GM19099 (cell line): ENCODE data around the gene LARP7.

Source experiments
- POLR2A ChIP-seq: IDR thresholded peaks from 3 replicates; pipeline ENCODE4 v1.6.1; 2011; ENCODE audit warnings: low read depth; ENCODE audit not compliant: insufficient read length; ENCODE audit errors: extremely low read depth

The LARP7 gene

DNA sequence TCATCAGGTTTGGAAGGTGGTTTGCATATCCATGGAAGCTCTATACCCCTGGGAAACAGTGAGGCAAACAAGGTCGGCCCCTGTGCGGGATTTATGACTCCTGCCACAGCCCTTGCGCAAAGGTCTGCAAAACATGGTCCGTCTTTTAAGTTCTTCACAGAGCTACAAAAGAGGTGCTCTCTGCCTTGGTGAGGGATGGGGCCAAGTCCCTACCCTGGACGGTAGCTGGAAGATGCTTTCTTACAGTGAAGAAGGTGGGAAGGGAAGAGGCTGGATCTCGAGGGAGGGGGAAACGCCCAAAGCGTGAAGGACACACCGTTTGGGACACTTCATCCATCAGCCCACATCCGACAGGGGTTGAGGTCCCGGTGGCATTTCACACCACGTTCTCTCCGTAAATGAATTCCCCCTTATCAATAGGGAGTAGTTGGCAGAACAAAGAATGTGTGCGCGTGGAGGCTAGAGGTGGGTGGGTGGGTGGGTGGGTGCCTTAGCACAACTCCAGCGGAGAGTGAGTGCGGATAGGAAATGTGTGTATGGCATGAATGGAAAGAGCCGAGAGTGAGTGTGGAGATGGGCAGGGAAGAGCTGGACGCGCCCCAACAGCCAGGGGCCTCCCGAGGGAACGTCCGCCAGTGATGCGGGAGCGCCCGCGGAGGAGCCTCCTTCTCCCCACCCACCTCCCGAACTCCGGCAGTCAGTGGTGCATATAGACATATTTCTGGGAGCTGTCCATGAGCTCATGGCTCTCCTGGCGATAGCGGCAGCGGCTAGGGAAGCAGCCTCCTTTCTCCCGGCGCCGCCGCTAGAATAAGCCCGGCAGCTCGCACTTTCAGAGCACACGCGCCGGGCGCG, 68.3 kb downstream of the LARP7 start:
- TF ChIP-seq POLR2A: no peak

DNA sequence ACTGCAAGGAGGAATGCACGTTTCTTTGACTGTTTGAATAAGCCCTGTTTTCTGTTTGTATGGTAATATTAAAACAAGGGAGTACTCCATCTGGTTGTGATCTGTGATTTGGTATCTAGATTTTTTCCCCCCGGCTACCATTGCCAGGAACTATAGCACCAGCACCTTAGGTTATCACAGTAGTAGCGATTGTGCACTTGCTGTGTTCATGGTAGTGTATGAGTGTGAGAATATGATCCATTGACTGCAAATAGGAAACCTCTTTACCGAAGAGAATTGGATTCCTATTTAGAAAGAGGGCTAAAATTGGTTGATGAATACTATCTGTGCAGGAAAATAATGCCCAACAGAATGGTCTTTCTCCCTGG, 69.9 kb downstream of the LARP7 start:
- no peak for TF ChIP-seq POLR2A
